Activated CD4-positive, alpha-beta memory T cell treated with anti-CD3 and anti-CD28 coated beads, Interleukin-2, amount 10 ng/mL, durations not matched to agents 7 days and 5 days (primary cell): ENCODE measurements around the gene GRIK3. TPM values are rescaled to one million over a fixed set of nuclear protein-coding genes. Genes with fewer than 3 reads are reported as not detected.
"Not testable (repeated sequence)": the region's sequence is repeated elsewhere in the genome, so short reads cannot be mapped to it uniquely, and the experiment has no call there.

Experiments used
- CTCF ChIA-PET: fragments of 350-600 bp; sonication (Branson Sonifier 250); formaldehyde crosslinking; loops from one replicate; lab custom pipeline; 2021; ENCODE audit warnings: antibody characterized with exemption, inconsistent platforms; lab: Charles Lee
- POLR2A ChIA-PET: fragments of 350-600 bp; sonication (Branson Sonifier 250); formaldehyde crosslinking; loops from one replicate; lab custom pipeline; 2021; ENCODE audit warnings: antibody characterized with exemption; lab: Charles Lee
- DNase-seq: peaks from one replicate; pipeline ENCODE4 v3.0.0-alpha.2; 2020
- H3K27ac Mint-ChIP-seq: one replicate; pipeline ENCODE4 v1.8.0; 2021; ENCODE audit warnings: mild to moderate bottlenecking, mixed read lengths
- H3K27me3 Mint-ChIP-seq: one replicate; pipeline ENCODE4 v1.8.0; 2021; ENCODE audit warnings: mixed read lengths
- H3K36me3 Mint-ChIP-seq: one replicate; pipeline ENCODE4 v1.8.0; 2021; ENCODE audit warnings: low read depth, mixed read lengths
- H3K4me1 Mint-ChIP-seq: one replicate; pipeline ENCODE4 v1.8.0; 2021; ENCODE audit warnings: mixed read lengths
- H3K4me3 Mint-ChIP-seq: one replicate; pipeline ENCODE4 v1.8.0; 2021; ENCODE audit warnings: mild to moderate bottlenecking, mixed read lengths
- H3K9me3 Mint-ChIP-seq: one replicate; pipeline ENCODE4 v1.8.0; 2021; ENCODE audit warnings: mixed read lengths
- total RNA-seq, 2 experiments: library from RNA; stranded (reverse); gene quantifications; one replicate each; pipeline ENCODE4 v1.2.3, GENCODE V29; 2021

The GRIK3 gene
- total RNA-seq, result not detected

- no peaks in the 10 kb centered on the region for H3K4me1 Mint-ChIP-seq
- ChIA-PET CTCF (no interaction called here), POLR2A (no interaction called here)
- no peak within 1 kb of the TSS for H3K4me3 Mint-ChIP-seq
- no peaks in the 10 kb centered on the region for H3K36me3 Mint-ChIP-seq
- DNase-seq, result no peak
- H3K9me3 Mint-ChIP-seq, result no peaks in the 10 kb centered on the region
- peaks cover 67% of the 10 kb centered on the region for H3K27me3 Mint-ChIP-seq
- no peak within 1 kb of the TSS for H3K27ac Mint-ChIP-seq
Measured at GRCh38 chr1:37034121-37035013, at the start of gene GRIK3. TSS of gene GRIK3 (minus strand) at chr1:37034515. CDS start at chr1:37034108, 407 bp downstream.

- H3K4me3 Mint-ChIP-seq, result no peak overlapping the region
- CTCF ChIA-PET, result no interaction called here
Measured at GRCh38 chr1:37084013-37084412, 49.7 kb upstream of the GRIK3 start.

GRCh38 chr1:37083603-37084002 is 49.3 kb upstream of the GRIK3 start:
- CTCF ChIA-PET, result no interaction called here

More at GRCh38 chr1:37084013-37084412, 49.7 kb upstream of the GRIK3 start:
- DNase-seq, result no peak
- POLR2A ChIA-PET, result no interaction called here
- Mint-ChIP-seq H3K4me1 (no peaks in the 10 kb centered on the region), H3K36me3 (no peaks in the 10 kb centered on the region), H3K9me3 (no peaks in the 10 kb centered on the region), H3K27me3 (no peaks in the 10 kb centered on the region), H3K27ac (no peak overlapping the region)

GRCh38 chr1:37080296-37080986 is 46.1 kb upstream of the GRIK3 start:
- H3K4me1 Mint-ChIP-seq, H3K4me3 Mint-ChIP-seq, DNase-seq, POLR2A ChIA-PET, H3K27ac Mint-ChIP-seq, H3K36me3 Mint-ChIP-seq, H3K9me3 Mint-ChIP-seq, CTCF ChIA-PET, H3K27me3 Mint-ChIP-seq: not testable (repeated sequence)

More at GRCh38 chr1:37083603-37084002, 49.3 kb upstream of the GRIK3 start:
- H3K9me3 Mint-ChIP-seq, result no peaks in the 10 kb centered on the region
- no peak overlapping the region for H3K4me3 Mint-ChIP-seq
- no peak overlapping the region for H3K27ac Mint-ChIP-seq
- POLR2A ChIA-PET, result no interaction called here
- H3K27me3 Mint-ChIP-seq, result no peaks in the 10 kb centered on the region
- DNase-seq, result no peak
- no peaks in the 10 kb centered on the region for H3K36me3 Mint-ChIP-seq
- no peaks in the 10 kb centered on the region for H3K4me1 Mint-ChIP-seq

- POLR2A ChIA-PET, result no interaction called here
- Mint-ChIP-seq H3K4me3 (no peak overlapping the region), H3K9me3 (no peaks in the 10 kb centered on the region), H3K27me3 (no peaks in the 10 kb centered on the region), H3K27ac (no peak overlapping the region), H3K36me3 (no peaks in the 10 kb centered on the region), H3K4me1 (no peaks in the 10 kb centered on the region)
- CTCF ChIA-PET, result no interaction called here
- DNase-seq, result no peak
Measured at GRCh38 chr1:37078866-37079265, 44.6 kb upstream of the GRIK3 start.

- CTCF ChIA-PET, result no interaction called here
- Mint-ChIP-seq H3K4me1 (no peaks in the 10 kb centered on the region), H3K4me3 (no peak overlapping the region), H3K27ac (no peak overlapping the region), H3K36me3 (no peaks in the 10 kb centered on the region), H3K27me3 (peaks cover 2% of the 10 kb centered on the region), H3K9me3 (no peaks in the 10 kb centered on the region)
- POLR2A ChIA-PET, result no interaction called here
- no peak for DNase-seq
Measured at GRCh38 chr1:37076168-37076567, 41.9 kb upstream of the GRIK3 start.

GRCh38 chr1:37073854-37074379 is 39.6 kb upstream of the GRIK3 start:
- POLR2A ChIA-PET, result no interaction called here
- Mint-ChIP-seq H3K4me1 (no peaks in the 10 kb centered on the region), H3K9me3 (no peaks in the 10 kb centered on the region), H3K4me3 (no peak overlapping the region), H3K27ac (no peak overlapping the region), H3K27me3 (peaks cover 2% of the 10 kb centered on the region), H3K36me3 (no peaks in the 10 kb centered on the region)
- CTCF ChIA-PET, result no interaction called here
- no peak for DNase-seq

- Mint-ChIP-seq H3K27me3 (peaks cover 4% of the 10 kb centered on the region), H3K4me3 (no peak overlapping the region), H3K4me1 (no peaks in the 10 kb centered on the region), H3K36me3 (no peaks in the 10 kb centered on the region), H3K27ac (no peak overlapping the region), H3K9me3 (no peaks in the 10 kb centered on the region)
- ChIA-PET CTCF (no interaction called here), POLR2A (no interaction called here)
- no peak for DNase-seq
Measured at GRCh38 chr1:37073152-37073853, 39.0 kb upstream of the GRIK3 start.

- Mint-ChIP-seq H3K4me3 (no peak overlapping the region), H3K4me1 (no peaks in the 10 kb centered on the region), H3K27ac (no peak overlapping the region), H3K27me3 (peaks cover 7% of the 10 kb centered on the region), H3K9me3 (no peaks in the 10 kb centered on the region), H3K36me3 (no peaks in the 10 kb centered on the region)
- no peak for DNase-seq
- CTCF ChIA-PET, result no interaction called here
- POLR2A ChIA-PET, result no interaction called here
Measured at GRCh38 chr1:37071829-37072228, 37.5 kb upstream of the GRIK3 start.

GRCh38 chr1:37070126-37070525 is 35.8 kb upstream of the GRIK3 start:
- H3K4me3 Mint-ChIP-seq, result no peak overlapping the region
- no peaks in the 10 kb centered on the region for H3K4me1 Mint-ChIP-seq
- H3K27ac Mint-ChIP-seq, result no peak overlapping the region
- H3K9me3 Mint-ChIP-seq, result no peaks in the 10 kb centered on the region
- H3K27me3 Mint-ChIP-seq, result peaks cover 9% of the 10 kb centered on the region
- no peaks in the 10 kb centered on the region for H3K36me3 Mint-ChIP-seq
- CTCF ChIA-PET, result no interaction called here
- no peak for DNase-seq
- POLR2A ChIA-PET, result no interaction called here

GRCh38 chr1:37069406-37069805 is 35.1 kb upstream of the GRIK3 start:
- H3K4me3 Mint-ChIP-seq, result no peak overlapping the region
- no peaks in the 10 kb centered on the region for H3K4me1 Mint-ChIP-seq
- peaks cover 9% of the 10 kb centered on the region for H3K27me3 Mint-ChIP-seq
- no peak for DNase-seq
- ChIA-PET POLR2A (no interaction called here), CTCF (no interaction called here)
- H3K9me3 Mint-ChIP-seq, result no peaks in the 10 kb centered on the region
- H3K36me3 Mint-ChIP-seq, result no peaks in the 10 kb centered on the region
- H3K27ac Mint-ChIP-seq, result no peak overlapping the region

- CTCF ChIA-PET, result no interaction called here
- H3K4me3 Mint-ChIP-seq, result no peak overlapping the region
- no peaks in the 10 kb centered on the region for H3K4me1 Mint-ChIP-seq
- no peaks in the 10 kb centered on the region for H3K9me3 Mint-ChIP-seq
- DNase-seq, result no peak
- H3K27ac Mint-ChIP-seq, result no peak overlapping the region
- POLR2A ChIA-PET, result no interaction called here
- H3K36me3 Mint-ChIP-seq, result no peaks in the 10 kb centered on the region
- peaks cover 9% of the 10 kb centered on the region for H3K27me3 Mint-ChIP-seq
Measured at GRCh38 chr1:37068897-37069296, 34.6 kb upstream of the GRIK3 start.

GRCh38 chr1:37068260-37068659 is 33.9 kb upstream of the GRIK3 start:
- Mint-ChIP-seq H3K9me3 (no peaks in the 10 kb centered on the region), H3K4me1 (no peaks in the 10 kb centered on the region), H3K27ac (no peak overlapping the region), H3K36me3 (no peaks in the 10 kb centered on the region), H3K4me3 (no peak overlapping the region), H3K27me3 (peaks cover 9% of the 10 kb centered on the region)
- POLR2A ChIA-PET, result no interaction called here
- CTCF ChIA-PET, result no interaction called here
- DNase-seq, result no peak
